Measurements from ENCODE around the gene RNU1-2.
"Not testable (repeated sequence)": the region's sequence is repeated elsewhere in the genome, so short reads cannot be mapped to it uniquely, and the experiment has no call there.

Gene RNU1-2

GRCh38 chr1:16911851-16912721 lies 16.3 kb downstream of the RNU1-2 start:
- DNase-seq: not testable (repeated sequence)

- DNase-seq: not testable (repeated sequence)
Observed at GRCh38 chr1:16912742-16913141, 17.0 kb downstream of the RNU1-2 start.

- no peak for DNase-seq
Observed at GRCh38 chr1:16913181-16913832, 17.5 kb downstream of the RNU1-2 start.

GRCh38 chr1:16913833-16914662 lies 18.3 kb downstream of the RNU1-2 start:
- DNase-seq: peak; percentile 94

- DNase-seq: not testable (repeated sequence)
Observed at GRCh38 chr1:16914928-16915626, 19.3 kb downstream of the RNU1-2 start.

- DNase-seq: no peak
Observed at GRCh38 chr1:16915627-16915973, 19.8 kb downstream of the RNU1-2 start.

- not testable (repeated sequence) for DNase-seq
Observed at GRCh38 chr1:16916036-16916880, 20.5 kb downstream of the RNU1-2 start.

GRCh38 chr1:16918371-16918770 lies 22.6 kb downstream of the RNU1-2 start:
- DNase-seq: no peak

- DNase-seq: not testable (repeated sequence)
Observed at GRCh38 chr1:16918936-16919665, 23.3 kb downstream of the RNU1-2 start.

- no peak for DNase-seq
Observed at GRCh38 chr1:16920951-16921350, 25.2 kb downstream of the RNU1-2 start.

GRCh38 chr1:16921391-16922185 lies 25.8 kb downstream of the RNU1-2 start, which contains the start of gene CROCC:
CROCC (plus strand) TSS chr1:16921931; CDS start chr1:16922019, 88 bp downstream.
- DNase-seq: peak; percentile 33

- DNase-seq: no peak
Observed at GRCh38 chr1:16922466-16922865, 26.7 kb downstream of the RNU1-2 start.

- DNase-seq: no peak
Observed at GRCh38 chr1:16922885-16923431, 27.2 kb downstream of the RNU1-2 start.

- DNase-seq: no peak
Observed at GRCh38 chr1:16924216-16924918, 28.6 kb downstream of the RNU1-2 start.

GRCh38 chr1:16924919-16925477 lies 29.2 kb downstream of the RNU1-2 start:
- DNase-seq: no peak

GRCh38 chr1:16925635-16926490 lies 30.1 kb downstream of the RNU1-2 start:
- DNase-seq: no peak

- DNase-seq: no peak
Observed at GRCh38 chr1:16926491-16927073, 30.8 kb downstream of the RNU1-2 start.

All from kidney glomerular epithelial cell (primary cell).